OCI-LY3 (cell line): ENCODE measurements around the gene MGAT5B.

Source experiments
- CTCF ChIP-seq: fragments of 200-600, 300-600 bp; sonication (generic); IDR thresholded peaks from 2 replicates; pipeline ENCODE4 v1.5.1; 2014; ENCODE audit warnings: antibody characterized with exemption, low read length, low read depth
- EZH2phosphoT487 ChIP-seq: fragments of 200-600 bp; shearing (Covaris generic); IDR thresholded peaks from 2 replicates; pipeline ENCODE4 v1.6.1; 2018; ENCODE audit warnings: antibody characterized with exemption, mixed run types, low read depth

- TF ChIP-seq CTCF (no peak), EZH2phosphoT487 (no peak)
These were observed 93.7 kb downstream of the MGAT5B start for GRCh38 chr17:76961869-76962268.
